Inflammatory macrophage (primary cell): Measurements from ENCODE around the gene CYP4A11.
"Not testable (repeated sequence)": the region's sequence is repeated elsewhere in the genome, so short reads cannot be mapped to it uniquely, and the experiment has no call there.

Experiments
- DNase-seq, 2 donors: peaks; one replicate each; pipeline ENCODE4 v3.0.0-alpha.2; 2020 to 2022
- total RNA-seq, 18 experiments: gene quantifications; one replicate each; lab custom pipeline; 2026; ENCODE audit warnings: mixed read lengths in 6 of 18, inconsistent platforms in 2 of 18; lab: John Stamatoyannopoulos, UW

Gene CYP4A11
- 0 to 0.13 (median 0) reads per million in 18 experiments for total RNA-seq

- DNase-seq = no peak
Observed at GRCh38 chr1:46941135-46941694, at the start of gene CYP4A11. Gene CYP4A11 (minus strand): TSS chr1:46941476. CDS start chr1:46941433, 43 bp downstream.

GRCh38 chr1:46990541-46990940 is 49.3 kb upstream of the CYP4A11 start:
- DNase-seq = not testable (repeated sequence)

GRCh38 chr1:46983830-46984586 is 42.7 kb upstream of the CYP4A11 start:
- no peak for DNase-seq

- DNase-seq = no peak
Observed at GRCh38 chr1:46983166-46983829, 42.0 kb upstream of the CYP4A11 start.

- DNase-seq = no peak
Observed at GRCh38 chr1:46969014-46969619, 27.8 kb upstream of the CYP4A11 start.

GRCh38 chr1:46962272-46962671 is 21.0 kb upstream of the CYP4A11 start:
- not testable (repeated sequence) for DNase-seq

- no peak for DNase-seq
Observed at GRCh38 chr1:46961066-46961758, 19.9 kb upstream of the CYP4A11 start.

GRCh38 chr1:46960250-46960649 is 19.0 kb upstream of the CYP4A11 start:
- no peak for DNase-seq

- DNase-seq = not testable (repeated sequence)
Observed at GRCh38 chr1:46955116-46955515, 13.8 kb upstream of the CYP4A11 start.

- DNase-seq = not testable (repeated sequence)
Observed at GRCh38 chr1:46953847-46954246, 12.6 kb upstream of the CYP4A11 start.

GRCh38 chr1:46949417-46949666 is 8.1 kb upstream of the CYP4A11 start:
- not testable (repeated sequence) for DNase-seq

- DNase-seq = no peak
Observed at GRCh38 chr1:46948629-46949416, 7.5 kb upstream of the CYP4A11 start.

GRCh38 chr1:46947706-46948105 is 6.4 kb upstream of the CYP4A11 start:
- not testable (repeated sequence) for DNase-seq

GRCh38 chr1:46942086-46942485 is 810 bp upstream of the CYP4A11 start:
- DNase-seq = no peak

GRCh38 chr1:46940307-46940706 is 969 bp downstream of the CYP4A11 start:
- no peak for DNase-seq

GRCh38 chr1:46937270-46937669 is 4.0 kb downstream of the CYP4A11 start:
- DNase-seq = no peak

GRCh38 chr1:46936788-46937187 is 4.5 kb downstream of the CYP4A11 start:
- DNase-seq = no peak

- not testable (repeated sequence) for DNase-seq
Observed at GRCh38 chr1:46934852-46935251, 6.4 kb downstream of the CYP4A11 start.

GRCh38 chr1:46932020-46932419 is 9.3 kb downstream of the CYP4A11 start:
- DNase-seq = not testable (repeated sequence)

- no peak for DNase-seq
Observed at GRCh38 chr1:46931151-46931550, 10.1 kb downstream of the CYP4A11 start.

- no peak for DNase-seq
Observed at GRCh38 chr1:46927249-46927835, 13.9 kb downstream of the CYP4A11 start.

- DNase-seq = no peak
Observed at GRCh38 chr1:46910790-46911189, 30.5 kb downstream of the CYP4A11 start.
